CD4-positive, CD25-positive, alpha-beta regulatory T cell (primary cell): Measurements from ENCODE around the gene SLC11A2. TPM values are rescaled to one million over a fixed set of nuclear protein-coding genes. Genes with fewer than 3 reads are reported as not detected.
A peak's percentile ranks its signal among the peaks of the same experiment; 100 is the strongest.

Experiments
- ATAC-seq, 2 donors: fragments of 150-1000 bp; cut with Tn5 transposase; one replicate each; pipeline ENCODE4 v1.10.0; 2021; ENCODE audit warnings: low read depth in 2 of 2, moderate number of reproducible peaks in 2 of 2, moderate library complexity in 1 of 2
- DNase-seq, 3 donors: peaks; one replicate each; pipeline versions ENCODE4 v3.0.0 to v3.0.0-alpha.2; 2012 to 2022; ENCODE audit warnings: mixed read lengths in 1 of 3
- H3K27ac ChIP-seq: one replicate; pipeline ENCODE4 v1.7.0; 2013; ENCODE audit warnings: mild to moderate bottlenecking, low read length; ENCODE audit not compliant: insufficient read depth, poor library complexity, severe bottlenecking
- H3K27me3 ChIP-seq: one replicate; pipeline ENCODE4 v1.7.0; 2013; ENCODE audit warnings: low read length; ENCODE audit not compliant: control insufficient read depth, insufficient read depth
- H3K36me3 ChIP-seq: one replicate; pipeline ENCODE4 v1.7.0; 2013; ENCODE audit warnings: mild to moderate bottlenecking, low read length, moderate library complexity; ENCODE audit not compliant: control insufficient read depth, insufficient read depth
- H3K4me1 ChIP-seq: 2 replicates; pipeline ENCODE4 v1.7.0; 2013; ENCODE audit warnings: mild to moderate bottlenecking, low read length; ENCODE audit not compliant: insufficient read depth, control insufficient read depth, poor library complexity, severe bottlenecking
- H3K4me3 ChIP-seq: one replicate; pipeline ENCODE4 v1.7.0; 2013; ENCODE audit warnings: low read depth, mild to moderate bottlenecking, low read length, moderate library complexity
- H3K9me3 ChIP-seq, 2 experiments: 1 replicate in 1 of 2; 2 replicates in 1 of 2; pipeline ENCODE4 v1.7.0; 2013; ENCODE audit warnings: low read length in 2 of 2, mild to moderate bottlenecking in 1 of 2, moderate library complexity in 1 of 2; ENCODE audit not compliant: control insufficient read depth in 2 of 2
- H3K27ac Mint-ChIP-seq, 3 donors: one replicate each; pipeline ENCODE4 v1.8.0; 2020 to 2022; ENCODE audit warnings: mild to moderate bottlenecking in 3 of 3, mixed read lengths in 3 of 3, moderate library complexity in 2 of 3
- H3K27me3 Mint-ChIP-seq: one replicate; pipeline ENCODE4 v1.8.0; 2022; ENCODE audit warnings: mild to moderate bottlenecking, mixed read lengths
- H3K36me3 Mint-ChIP-seq: one replicate; pipeline ENCODE4 v1.8.0; 2020; ENCODE audit warnings: mixed read lengths
- H3K4me1 Mint-ChIP-seq, 4 donors: one replicate each; pipeline ENCODE4 v1.8.0; 2020 to 2022; ENCODE audit warnings: mixed read lengths in 4 of 4, mild to moderate bottlenecking in 1 of 4
- H3K4me3 Mint-ChIP-seq, 4 donors: one replicate each; pipeline ENCODE4 v1.8.0; 2020 to 2022; ENCODE audit warnings: mild to moderate bottlenecking in 4 of 4, mixed read lengths in 4 of 4, moderate library complexity in 3 of 4
- H3K9me3 Mint-ChIP-seq, 7 donors: one replicate each; pipeline ENCODE4 v1.8.0; 2020 to 2022; ENCODE audit warnings: mixed read lengths in 7 of 7, mild to moderate bottlenecking in 3 of 7, moderate library complexity in 2 of 7
- polyA plus RNA-seq, 4 donors: library from polyadenylated mRNA; unstranded; fragments of 300-500 nt; fragmentation: Illumina TruSeq; gene quantifications; one replicate each; pipeline ENCODE4 v1.2.3, GENCODE V29; 2021
- total RNA-seq: library from RNA; stranded (reverse); gene quantifications from one replicate; pipeline ENCODE4 v1.2.3, GENCODE V29; 2022

SLC11A2 gene
- total RNA-seq (54.3 TPM), polyA plus RNA-seq (10 to 100 TPM in 3 of 4 donors, 1 to 10 TPM in 1; 7.2 to 18.0 (median 14.0) TPM)

- Mint-ChIP-seq H3K36me3 (no peaks in the 10 kb centered on the region), H3K4me1 (peaks cover 16 to 62% (median 44%) of the 10 kb centered on the region in 4 donors), H3K27me3 (peaks cover 6% of the 10 kb centered on the region), H3K9me3 (no peaks in the 10 kb centered on the region), H3K4me3 (peak within 1 kb of the TSS; percentile 93 to 100 (median 98)), H3K27ac (peak within 1 kb of the TSS; percentile 92 to 99 (median 97))
- Histone ChIP-seq H3K4me3 (peak within 1 kb of the TSS; percentile 90), H3K4me1 (peaks cover 44% of the 10 kb centered on the region), H3K27ac (peak within 1 kb of the TSS; percentile 87), H3K27me3 (peaks cover 3% of the 10 kb centered on the region), H3K36me3 (no peaks in the 10 kb centered on the region), H3K9me3 (no peaks in the 10 kb centered on the region)
- ATAC-seq (peak; percentile 93 to 94), DNase-seq (peak; percentile 86 to 94 (median 89))
Observed at GRCh38 chr12:51025836-51026638, at the start of gene SLC11A2. SLC11A2 (minus strand) TSS chr12:51026384; CDS start chr12:51010728, 15,656 bp downstream.

- Mint-ChIP-seq H3K27me3 (no peaks in the 10 kb centered on the region), H3K27ac (no peak overlapping the region), H3K36me3 (peaks cover 15% of the 10 kb centered on the region), H3K9me3 (no peaks in the 10 kb centered on the region), H3K4me1 (peaks cover 13 to 38% (median 26%) of the 10 kb centered on the region in 4 donors), H3K4me3 (no peak overlapping the region)
- Histone ChIP-seq H3K36me3 (peaks cover 26% of the 10 kb centered on the region), H3K4me3 (no peak overlapping the region), H3K27ac (no peak overlapping the region), H3K4me1 (no peaks in the 10 kb centered on the region), H3K9me3 (no peaks in the 10 kb centered on the region), H3K27me3 (no peaks in the 10 kb centered on the region)
- DNase-seq (no peak), ATAC-seq (no peak)
Observed at GRCh38 chr12:51075390-51075789, 49.2 kb upstream of the SLC11A2 start.

DNA sequence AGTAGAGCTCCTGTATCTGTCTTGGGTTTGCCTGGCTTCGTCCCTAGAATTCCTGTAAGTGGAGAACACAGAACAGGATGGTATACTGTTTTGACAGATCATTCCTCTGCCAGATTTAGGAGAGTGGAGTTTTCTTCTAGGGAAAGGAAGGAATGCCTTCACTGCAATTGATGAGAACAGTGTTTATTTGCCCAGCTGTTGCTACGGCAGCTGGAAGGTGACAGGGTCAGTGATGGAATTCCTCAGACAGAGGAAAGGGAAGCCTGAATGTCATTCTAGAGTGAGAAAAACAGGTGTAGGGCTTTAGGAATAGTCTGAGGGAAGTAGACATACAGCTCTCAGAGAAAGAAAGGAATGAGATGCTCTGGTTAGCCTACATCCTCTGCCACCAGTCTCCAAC is 45.5 kb upstream of the SLC11A2 start:
- H3K36me3 ChIP-seq = peaks cover 45% of the 10 kb centered on the region
- H3K9me3 ChIP-seq = no peaks in the 10 kb centered on the region
- Mint-ChIP-seq H3K9me3 (no peaks in the 10 kb centered on the region), H3K4me1 (peaks cover 3 to 19% (median 10%) of the 10 kb centered on the region in 4 donors), H3K36me3 (peaks cover 27% of the 10 kb centered on the region), H3K27ac (no peak overlapping the region), H3K27me3 (no peaks in the 10 kb centered on the region), H3K4me3 (no peak overlapping the region)
- no peak overlapping the region for H3K27ac ChIP-seq
- no peak for ATAC-seq
- no peak overlapping the region for H3K4me3 ChIP-seq
- no peaks in the 10 kb centered on the region for H3K4me1 ChIP-seq
- H3K27me3 ChIP-seq = no peaks in the 10 kb centered on the region
- no peak for DNase-seq

DNA sequence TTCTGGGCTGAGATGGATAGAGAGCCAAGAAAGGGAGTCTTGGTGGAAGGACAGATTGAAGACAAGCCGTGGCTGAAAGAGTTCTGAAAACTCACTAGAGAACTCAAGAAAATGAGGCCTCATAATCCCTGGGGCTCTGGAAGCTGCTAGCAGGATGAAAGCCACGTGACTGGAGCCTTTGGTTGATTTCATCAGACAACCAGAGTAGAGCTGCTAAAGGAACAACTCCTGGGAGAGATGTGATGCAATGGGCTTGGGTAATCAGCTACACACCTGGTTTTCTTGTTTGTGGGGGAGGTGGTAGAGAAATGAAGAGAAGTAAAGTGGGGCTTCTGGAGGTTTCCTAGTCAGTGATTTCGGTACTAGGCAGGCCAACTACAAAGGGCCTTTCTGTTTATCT is 43.8 kb upstream of the SLC11A2 start:
- no peak for DNase-seq
- ATAC-seq = no peak
- H3K9me3 Mint-ChIP-seq = no peaks in the 10 kb centered on the region
- no peaks in the 10 kb centered on the region for H3K27me3 Mint-ChIP-seq
- peaks cover 0 to 4% (median 0%) of the 10 kb centered on the region in 4 donors for H3K4me1 Mint-ChIP-seq
- no peaks in the 10 kb centered on the region for H3K4me1 ChIP-seq
- H3K27me3 ChIP-seq = no peaks in the 10 kb centered on the region
- no peak overlapping the region for H3K27ac ChIP-seq
- no peak overlapping the region for H3K4me3 ChIP-seq
- no peak overlapping the region for H3K4me3 Mint-ChIP-seq
- H3K9me3 ChIP-seq = no peaks in the 10 kb centered on the region
- H3K36me3 ChIP-seq = peaks cover 56% of the 10 kb centered on the region
- H3K36me3 Mint-ChIP-seq = peaks cover 27% of the 10 kb centered on the region
- peak overlapping the region in 2 of 3 donors; percentile 22 to 69 for H3K27ac Mint-ChIP-seq

- Histone ChIP-seq H3K4me3 (no peak overlapping the region), H3K4me1 (no peaks in the 10 kb centered on the region), H3K9me3 (no peaks in the 10 kb centered on the region), H3K36me3 (peaks cover 67% of the 10 kb centered on the region), H3K27ac (no peak overlapping the region), H3K27me3 (no peaks in the 10 kb centered on the region)
- H3K4me1 Mint-ChIP-seq = peaks cover 0 to 4% (median 0%) of the 10 kb centered on the region in 4 donors
- peaks cover 0 to 3% (median 0%) of the 10 kb centered on the region in 7 donors for H3K9me3 Mint-ChIP-seq
- no peaks in the 10 kb centered on the region for H3K27me3 Mint-ChIP-seq
- ATAC-seq = no peak
- H3K27ac Mint-ChIP-seq = no peak overlapping the region
- no peak for DNase-seq
- H3K36me3 Mint-ChIP-seq = peaks cover 39% of the 10 kb centered on the region
- H3K4me3 Mint-ChIP-seq = no peak overlapping the region
Observed at GRCh38 chr12:51067771-51068170, 41.6 kb upstream of the SLC11A2 start.

- Histone ChIP-seq H3K27me3 (no peaks in the 10 kb centered on the region), H3K4me3 (no peak overlapping the region), H3K27ac (no peak overlapping the region), H3K36me3 (peaks cover 69% of the 10 kb centered on the region), H3K9me3 (no peaks in the 10 kb centered on the region), H3K4me1 (no peaks in the 10 kb centered on the region)
- ATAC-seq (no peak), DNase-seq (no peak)
- Mint-ChIP-seq H3K27ac (no peak overlapping the region), H3K4me1 (peaks cover 0 to 4% (median 0%) of the 10 kb centered on the region in 4 donors), H3K36me3 (peaks cover 44% of the 10 kb centered on the region), H3K9me3 (peaks cover 0 to 3% (median 0%) of the 10 kb centered on the region in 7 donors), H3K4me3 (no peak overlapping the region), H3K27me3 (no peaks in the 10 kb centered on the region)
Observed at GRCh38 chr12:51067229-51067628, 41.0 kb upstream of the SLC11A2 start.

DNA sequence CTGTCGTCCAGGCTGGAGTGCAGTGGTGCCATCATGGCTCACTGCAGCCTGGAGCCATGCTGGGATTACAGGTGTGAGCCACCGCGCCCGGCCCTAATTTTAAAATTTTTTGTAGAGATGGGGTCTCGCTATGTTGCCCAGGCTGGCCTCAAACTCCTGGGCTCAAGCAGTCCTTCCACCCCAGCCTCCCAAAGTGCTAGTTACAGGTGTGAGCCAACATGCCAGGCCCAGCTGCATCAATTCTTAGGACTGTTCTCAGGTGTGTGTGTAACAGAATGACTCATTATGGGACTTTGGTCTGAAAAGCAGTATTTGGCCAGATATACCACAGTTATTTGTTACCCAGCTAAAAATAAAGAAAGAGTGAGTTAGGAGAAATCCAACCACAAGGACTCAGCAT is 39.3 kb upstream of the SLC11A2 start:
- H3K27ac Mint-ChIP-seq = no peak overlapping the region
- no peaks in the 10 kb centered on the region for H3K27me3 ChIP-seq
- H3K4me3 ChIP-seq = no peak overlapping the region
- H3K4me1 ChIP-seq = no peaks in the 10 kb centered on the region
- peaks cover 0 to 3% (median 0%) of the 10 kb centered on the region in 7 donors for H3K9me3 Mint-ChIP-seq
- H3K9me3 ChIP-seq = no peaks in the 10 kb centered on the region
- no peak overlapping the region for H3K27ac ChIP-seq
- no peak for DNase-seq
- H3K27me3 Mint-ChIP-seq = no peaks in the 10 kb centered on the region
- H3K4me3 Mint-ChIP-seq = no peak overlapping the region
- peaks cover 42% of the 10 kb centered on the region for H3K36me3 Mint-ChIP-seq
- peaks cover 67% of the 10 kb centered on the region for H3K36me3 ChIP-seq
- no peak for ATAC-seq
- H3K4me1 Mint-ChIP-seq = peaks cover 0 to 4% (median 0%) of the 10 kb centered on the region in 4 donors
